K562 (cell line): ENCODE data around the gene CLK3. TPM values are rescaled to one million over a fixed set of nuclear protein-coding genes. Genes with fewer than 3 reads are reported as not detected.

Experiments used
- CHCHD3 ChIP-seq: fragments of 250-450 bp; sonication (Bioruptor Pico); IDR thresholded peaks from 2 replicates; pipeline ENCODE4 v2.1.2; 2022; ENCODE audit warnings: mild to moderate bottlenecking
- CHD2 ChIP-seq: IDR thresholded peaks from 2 replicates; pipeline ENCODE4 v1.6.1; 2011; ENCODE audit warnings: low read depth, low read length
- PHB ChIP-seq: fragments of 250-450 bp; sonication (Bioruptor Pico); IDR thresholded peaks from 2 replicates; pipeline ENCODE4 v1.5.0; 2021
- RBBP5 ChIP-seq: fragments of 200-600 bp; sonication (generic); IDR thresholded peaks from 2 replicates; pipeline ENCODE4 v1.6.1; 2012; ENCODE audit warnings: borderline replicate concordance, mild to moderate bottlenecking, low read length, control low read depth, inconsistent platforms; ENCODE audit not compliant: insufficient read depth, poor library complexity, severe bottlenecking
- RBM25 ChIP-seq: fragments of 200-400 bp; formaldehyde crosslinking; IDR thresholded peaks from 2 replicates; pipeline ENCODE4 v1.6.1; 2018; ENCODE audit warnings: low read length, low read depth, moderate library complexity; ENCODE audit not compliant: severe bottlenecking
- SUPT5H ChIP-seq: fragments of 450-650 bp; IDR thresholded peaks from 2 replicates; pipeline ENCODE4 v1.6.1; 2016
- TRIM28 ChIP-seq: fragments of 450-650 bp; IDR thresholded peaks from 2 replicates; pipeline ENCODE4 v1.6.1; 2017
- ZNF124 ChIP-seq: sonication (generic); formaldehyde crosslinking; IDR thresholded peaks from 2 replicates; pipeline ENCODE4 v1.8.1; 2022; ENCODE audit warnings: missing genetic modification reagents
- ZNF644 ChIP-seq: fragments of 200-800 bp; sonication (Bioruptor generic); IDR thresholded peaks from 2 replicates; pipeline ENCODE4 v1.6.1; 2016; ENCODE audit warnings: low read depth, missing genetic modification characterization, missing compliant biosample characterization
- polyA plus RNA-seq, 8 experiments: library from polyadenylated mRNA; depleted of rRNA in 4 of 8; stranded (reverse) in 5 of 8; unstranded in 3 of 8; fragments of >200 nt; fragmentation: Nextera tagmentation in 2 of 8; fragmentation: Illumina TruSeq in 1 of 8; extraction: Ambion mirVana in 2 of 8; extraction: Trizol in 1 of 8; gene quantifications; 2 replicates each; pipeline versions ENCODE4 v1.2.1 to v1.2.3, GENCODE V29; 2011 to 2014; ENCODE audit warnings: inconsistent platforms in 1 of 8, missing spikeins in 1 of 8
- total RNA-seq, 7 experiments: library from RNA; depleted of rRNA in 6 of 7; stranded (reverse); fragments of >200 nt in 6 of 7; fragmentation: Illumina TruSeq in 2 of 7; extraction: Trizol in 2 of 7; gene quantifications; 2 replicates each; pipeline versions ENCODE4 v1.2.1 to v1.2.3, GENCODE V29; 2011 to 2021; ENCODE audit warnings: low replicate concordance in 1 of 7
- TF ChIP-seq, protein P1 (sequence below): fragments of 450-650 bp; formaldehyde crosslinking; IDR thresholded peaks from 2 replicates; pipeline ENCODE4 v1.4.0; 2022; ENCODE audit warnings: missing genetic modification characterization
- TF ChIP-seq, protein P2 (sequence below): fragments of 450-650 bp; IDR thresholded peaks from 2 replicates; pipeline ENCODE4 v1.6.1; 2018; ENCODE audit not compliant: partially characterized antibody
- TF ChIP-seq, protein P3 (sequence below), 2 experiments: fragments of 450-650 bp; conservative IDR thresholded peaks; 2 replicates each; pipeline ENCODE4 v1.6.1; 2017; ENCODE audit warnings: mild to moderate bottlenecking in 2 of 2, moderate library complexity in 2 of 2
- TF ChIP-seq, protein P4 (sequence below): fragments of 250-450 bp; sonication (Bioruptor Pico); IDR thresholded peaks from 2 replicates; pipeline ENCODE4 v1.5.0; 2020; ENCODE audit warnings: mild to moderate bottlenecking
- TF ChIP-seq, protein P5 (sequence below): fragments of 450-650 bp; formaldehyde crosslinking; conservative IDR thresholded peaks from 2 replicates; pipeline ENCODE4 v1.4.0; 2022; ENCODE audit warnings: mild to moderate bottlenecking, missing genetic modification characterization

Gene CLK3
- total and polyA plus RNA-seq, 9 of the 15 experiments (the other 6 are each of a cell fraction or from before 2014, with no cell fraction given): 1.2 to 95.2 (median 51.7) TPM

DNA sequence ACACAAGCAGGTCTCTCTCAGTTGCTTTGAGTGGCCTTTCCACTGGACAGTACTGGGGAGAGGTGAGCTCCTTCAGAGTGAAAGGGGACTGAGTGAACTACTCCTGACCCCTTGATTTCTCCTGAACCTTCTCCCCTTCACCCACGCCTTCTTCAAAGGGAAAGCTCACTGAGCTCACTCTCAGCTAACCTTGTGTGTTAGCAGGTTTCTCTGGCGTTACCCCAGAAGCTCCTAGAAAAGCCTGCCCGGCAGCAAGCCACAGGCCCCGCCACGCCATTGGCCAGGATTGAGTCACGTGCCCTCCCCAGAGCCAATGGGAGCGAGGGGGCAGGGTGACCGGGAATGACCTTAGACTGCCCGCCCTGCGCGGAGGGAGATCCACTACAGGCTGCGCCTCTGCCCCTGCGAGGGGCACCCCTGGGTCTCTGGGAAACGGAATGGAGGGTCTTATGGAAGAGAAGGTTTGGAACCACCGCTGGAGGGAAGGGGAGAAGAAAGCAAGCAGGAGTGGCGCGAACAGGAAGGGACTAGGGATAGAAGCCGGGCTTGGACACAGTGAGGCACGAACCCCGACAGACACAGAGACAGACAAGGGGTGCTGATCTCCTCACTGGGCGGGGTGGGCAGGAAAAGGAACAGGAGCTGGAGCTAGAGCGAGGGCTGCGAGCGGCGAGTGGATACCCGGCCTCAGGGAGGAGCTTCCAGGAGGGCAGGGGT, 17.4 kb upstream of the CLK3 start (continued):
- TF ChIP-seq, protein P1, sequence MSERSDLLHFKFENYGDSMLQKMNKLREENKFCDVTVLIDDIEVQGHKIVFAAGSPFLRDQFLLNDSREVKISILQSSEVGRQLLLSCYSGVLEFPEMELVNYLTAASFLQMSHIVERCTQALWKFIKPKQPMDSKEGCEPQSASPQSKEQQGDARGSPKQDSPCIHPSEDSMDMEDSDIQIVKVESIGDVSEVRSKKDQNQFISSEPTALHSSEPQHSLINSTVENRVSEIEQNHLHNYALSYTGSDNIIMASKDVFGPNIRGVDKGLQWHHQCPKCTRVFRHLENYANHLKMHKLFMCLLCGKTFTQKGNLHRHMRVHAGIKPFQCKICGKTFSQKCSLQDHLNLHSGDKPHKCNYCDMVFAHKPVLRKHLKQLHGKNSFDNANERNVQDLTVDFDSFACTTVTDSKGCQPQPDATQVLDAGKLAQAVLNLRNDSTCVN (CRISPR knock-in tag): peak; percentile 76; the same call in 1 of the 2 replicates
- TF ChIP-seq ZNF644: no peak
- peak; percentile 84 for TF ChIP-seq CHD2
- no peak for TF ChIP-seq ZNF124 (CRISPR knock-in tag)
- TF ChIP-seq, protein P2, sequence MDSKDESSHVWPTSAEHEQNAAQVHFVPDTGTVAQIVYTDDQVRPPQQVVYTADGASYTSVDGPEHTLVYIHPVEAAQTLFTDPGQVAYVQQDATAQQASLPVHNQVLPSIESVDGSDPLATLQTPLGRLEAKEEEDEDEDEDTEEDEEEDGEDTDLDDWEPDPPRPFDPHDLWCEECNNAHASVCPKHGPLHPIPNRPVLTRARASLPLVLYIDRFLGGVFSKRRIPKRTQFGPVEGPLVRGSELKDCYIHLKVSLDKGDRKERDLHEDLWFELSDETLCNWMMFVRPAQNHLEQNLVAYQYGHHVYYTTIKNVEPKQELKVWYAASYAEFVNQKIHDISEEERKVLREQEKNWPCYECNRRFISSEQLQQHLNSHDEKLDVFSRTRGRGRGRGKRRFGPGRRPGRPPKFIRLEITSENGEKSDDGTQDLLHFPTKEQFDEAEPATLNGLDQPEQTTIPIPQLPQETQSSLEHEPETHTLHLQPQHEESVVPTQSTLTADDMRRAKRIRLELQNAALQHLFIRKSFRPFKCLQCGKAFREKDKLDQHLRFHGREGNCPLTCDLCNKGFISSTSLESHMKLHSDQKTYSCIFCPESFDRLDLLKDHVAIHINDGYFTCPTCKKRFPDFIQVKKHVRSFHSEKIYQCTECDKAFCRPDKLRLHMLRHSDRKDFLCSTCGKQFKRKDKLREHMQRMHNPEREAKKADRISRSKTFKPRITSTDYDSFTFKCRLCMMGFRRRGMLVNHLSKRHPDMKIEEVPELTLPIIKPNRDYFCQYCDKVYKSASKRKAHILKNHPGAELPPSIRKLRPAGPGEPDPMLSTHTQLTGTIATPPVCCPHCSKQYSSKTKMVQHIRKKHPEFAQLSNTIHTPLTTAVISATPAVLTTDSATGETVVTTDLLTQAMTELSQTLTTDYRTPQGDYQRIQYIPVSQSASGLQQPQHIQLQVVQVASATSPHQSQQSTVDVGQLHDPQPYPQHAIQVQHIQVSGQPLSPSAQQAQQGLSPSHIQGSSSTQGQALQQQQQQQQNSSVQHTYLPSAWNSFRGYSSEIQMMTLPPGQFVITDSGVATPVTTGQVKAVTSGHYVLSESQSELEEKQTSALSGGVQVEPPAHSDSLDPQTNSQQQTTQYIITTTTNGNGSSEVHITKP: peak; percentile 16
- TF ChIP-seq CHCHD3: peak; percentile 77; the same call in 1 of the 2 replicates
- TF ChIP-seq RBBP5: peak; percentile 74
- TF ChIP-seq PHB (CRISPR knock-in tag): 0 out of 2 replicates have a peak, but pooled peaks have one; percentile 50
- TF ChIP-seq, protein P3, sequence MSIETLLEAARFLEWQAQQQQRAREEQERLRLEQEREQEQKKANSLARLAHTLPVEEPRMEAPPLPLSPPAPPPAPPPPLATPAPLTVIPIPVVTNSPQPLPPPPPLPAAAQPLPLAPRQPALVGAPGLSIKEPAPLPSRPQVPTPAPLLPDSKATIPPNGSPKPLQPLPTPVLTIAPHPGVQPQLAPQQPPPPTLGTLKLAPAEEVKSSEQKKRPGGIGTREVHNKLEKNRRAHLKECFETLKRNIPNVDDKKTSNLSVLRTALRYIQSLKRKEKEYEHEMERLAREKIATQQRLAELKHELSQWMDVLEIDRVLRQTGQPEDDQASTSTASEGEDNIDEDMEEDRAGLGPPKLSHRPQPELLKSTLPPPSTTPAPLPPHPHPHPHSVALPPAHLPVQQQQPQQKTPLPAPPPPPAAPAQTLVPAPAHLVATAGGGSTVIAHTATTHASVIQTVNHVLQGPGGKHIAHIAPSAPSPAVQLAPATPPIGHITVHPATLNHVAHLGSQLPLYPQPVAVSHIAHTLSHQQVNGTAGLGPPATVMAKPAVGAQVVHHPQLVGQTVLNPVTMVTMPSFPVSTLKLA (conservative IDR thresholded peaks at IDR 0.05): peak in 1 of 2 experiments; percentile 52; a peak in 3 of 4 replicates
- TF ChIP-seq TRIM28: 0 out of 2 replicates have a peak, but pooled peaks have one; percentile 21
- TF ChIP-seq, protein P4, sequence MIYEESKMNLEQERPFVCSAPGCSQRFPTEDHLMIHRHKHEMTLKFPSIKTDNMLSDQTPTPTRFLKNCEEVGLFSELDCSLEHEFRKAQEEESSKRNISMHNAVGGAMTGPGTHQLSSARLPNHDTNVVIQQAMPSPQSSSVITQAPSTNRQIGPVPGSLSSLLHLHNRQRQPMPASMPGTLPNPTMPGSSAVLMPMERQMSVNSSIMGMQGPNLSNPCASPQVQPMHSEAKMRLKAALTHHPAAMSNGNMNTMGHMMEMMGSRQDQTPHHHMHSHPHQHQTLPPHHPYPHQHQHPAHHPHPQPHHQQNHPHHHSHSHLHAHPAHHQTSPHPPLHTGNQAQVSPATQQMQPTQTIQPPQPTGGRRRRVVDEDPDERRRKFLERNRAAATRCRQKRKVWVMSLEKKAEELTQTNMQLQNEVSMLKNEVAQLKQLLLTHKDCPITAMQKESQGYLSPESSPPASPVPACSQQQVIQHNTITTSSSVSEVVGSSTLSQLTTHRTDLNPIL: no peak
- TF ChIP-seq RBM25: peak; percentile 92
- TF ChIP-seq SUPT5H: peak; percentile 96
- TF ChIP-seq, protein P5, sequence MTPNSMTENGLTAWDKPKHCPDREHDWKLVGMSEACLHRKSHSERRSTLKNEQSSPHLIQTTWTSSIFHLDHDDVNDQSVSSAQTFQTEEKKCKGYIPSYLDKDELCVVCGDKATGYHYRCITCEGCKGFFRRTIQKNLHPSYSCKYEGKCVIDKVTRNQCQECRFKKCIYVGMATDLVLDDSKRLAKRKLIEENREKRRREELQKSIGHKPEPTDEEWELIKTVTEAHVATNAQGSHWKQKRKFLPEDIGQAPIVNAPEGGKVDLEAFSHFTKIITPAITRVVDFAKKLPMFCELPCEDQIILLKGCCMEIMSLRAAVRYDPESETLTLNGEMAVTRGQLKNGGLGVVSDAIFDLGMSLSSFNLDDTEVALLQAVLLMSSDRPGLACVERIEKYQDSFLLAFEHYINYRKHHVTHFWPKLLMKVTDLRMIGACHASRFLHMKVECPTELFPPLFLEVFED: peak; percentile 87; the same call in 1 of the 2 replicates
